Smooth muscle cell (in vitro differentiated cells): ENCODE results near the gene COPS9. TPM values are rescaled to one million over a fixed set of nuclear protein-coding genes. Genes with fewer than 3 reads are reported as not detected.

Source experiments
- DNase-seq: peaks from one replicate; lab custom pipeline; 2025; ENCODE audit not compliant: unreplicated experiment; lab: John Stamatoyannopoulos, UW
- H2AFZ ChIP-seq: fragments of 200-600 bp; sonication (generic); 2 replicates; pipeline ENCODE4 v1.6.0; 2016; ENCODE audit warnings: antibody characterized with exemption, low read depth, mild to moderate bottlenecking
- H3F3A ChIP-seq: fragments of 200-600 bp; sonication (generic); 2 replicates; pipeline ENCODE4 v1.6.0; 2017; ENCODE audit warnings: antibody characterized with exemption, low read depth
- H3K27ac ChIP-seq: fragments of 200-600 bp; sonication (generic); 2 replicates; pipeline ENCODE4 v1.5.1; 2016; ENCODE audit warnings: low read depth, mild to moderate bottlenecking
- H3K27me3 ChIP-seq: fragments of 200-600 bp; sonication (generic); 2 replicates; pipeline ENCODE4 v1.6.1; 2016; ENCODE audit warnings: low read depth, mild to moderate bottlenecking
- H3K36me3 ChIP-seq: fragments of 200-600 bp; sonication (generic); 2 replicates; pipeline ENCODE4 v1.5.1; 2016; ENCODE audit warnings: low read depth
- H3K4me1 ChIP-seq: fragments of 200-600 bp; sonication (generic); 2 replicates; pipeline ENCODE4 v1.5.1; 2016; ENCODE audit warnings: low read depth
- H3K4me2 ChIP-seq: fragments of 200-600 bp; sonication (generic); 2 replicates; pipeline ENCODE4 v1.6.0; 2016; ENCODE audit warnings: mild to moderate bottlenecking
- H3K4me3 ChIP-seq: fragments of 200-600 bp; sonication (generic); 2 replicates; pipeline ENCODE4 v1.5.1; 2016; ENCODE audit warnings: mild to moderate bottlenecking
- H3K79me2 ChIP-seq: fragments of 200-600 bp; sonication (generic); 2 replicates; pipeline ENCODE4 v1.6.0; 2016; ENCODE audit warnings: low read depth, mild to moderate bottlenecking
- H3K9ac ChIP-seq: fragments of 200-600 bp; sonication (generic); 2 replicates; pipeline ENCODE4 v1.6.0; 2016; ENCODE audit warnings: low read depth
- H3K9me3 ChIP-seq: fragments of 200-600 bp; sonication (generic); replicated peaks from 2 replicates; pipeline ENCODE4 v1.5.1; 2016; ENCODE audit warnings: low read depth
- H4K20me1 ChIP-seq: fragments of 200-600 bp; sonication (generic); 2 replicates; pipeline ENCODE4 v1.6.0; 2016; ENCODE audit warnings: low read depth
- WGBS: methylation state at CpG from one replicate; pipeline ENCODE4 v1.1.7; 2016; ENCODE audit warnings: low lambda C conversion rate; 5-methylcytosine and 5-hydroxymethylcytosine counted together
- polyA plus RNA-seq: library from polyadenylated mRNA; unstranded; fragments of >200 nt; fragmentation: Nextera tagmentation; extraction: Ambion mirVana; gene quantifications from 2 replicates; pipeline ENCODE4 v1.2.1, GENCODE V29; 2016
- total RNA-seq: library from RNA; depleted of rRNA; stranded (reverse); fragments of >200 nt; gene quantifications from 2 replicates; pipeline ENCODE4 v1.2.3, GENCODE V29; 2014
- TF ChIP-seq, protein P1 (sequence below): fragments of 200-600 bp; sonication (generic); IDR thresholded peaks from 2 replicates; pipeline ENCODE4 v1.5.1; 2017; ENCODE audit warnings: borderline replicate concordance, mild to moderate bottlenecking, antibody characterized with exemption; ENCODE audit not compliant: insufficient read depth, poor library complexity, severe bottlenecking

Gene COPS9
- total RNA-seq (157 and 173 TPM in 2 replicates), polyA plus RNA-seq (296 and 310 TPM in 2 replicates)

DNA sequence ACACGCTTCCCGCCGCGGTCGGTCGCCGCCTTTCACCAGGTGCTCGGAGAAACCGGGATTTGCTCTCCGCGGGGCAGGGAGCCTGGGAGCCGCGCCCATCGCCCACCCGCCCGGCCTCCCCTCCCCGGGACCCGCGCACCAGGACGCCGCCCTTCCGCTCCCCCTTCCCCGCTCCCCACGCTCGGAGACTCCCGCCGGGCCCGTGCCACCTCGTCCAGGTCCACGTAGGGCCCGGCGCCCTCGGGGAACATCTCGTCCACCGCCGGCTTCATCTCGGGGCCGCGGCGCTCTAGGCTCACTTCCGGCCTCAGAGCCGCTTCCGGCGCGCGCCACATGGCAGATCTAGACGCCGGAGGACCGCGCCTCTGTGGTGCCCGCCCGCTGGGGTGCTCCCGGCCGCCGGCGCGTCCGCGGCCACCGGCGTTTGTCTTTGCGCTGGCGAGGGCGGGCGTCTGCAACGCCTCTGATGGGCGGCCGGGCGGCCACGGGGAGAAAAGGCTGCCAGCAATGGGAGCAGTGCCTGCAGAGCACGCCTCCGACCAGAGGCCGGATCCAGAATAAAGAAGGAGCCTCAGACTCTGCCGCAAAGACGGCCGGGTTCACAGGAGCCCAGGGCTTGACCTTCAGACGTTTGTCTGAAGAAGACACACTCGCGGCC is at the start of gene COPS9:
TSS of gene COPS9 (minus strand) at position 293 of the 658 bp plus-strand sequence. CDS start at position 272, 21 bp downstream.
- Histone ChIP-seq H3K9ac (peak within 1 kb of the TSS; percentile 81), H3K9me3 (no peaks in the 10 kb centered on the region), H3F3A (no peaks in the 10 kb centered on the region), H3K4me1 (peaks cover 13% of the 10 kb centered on the region), H3K36me3 (peaks cover 3% of the 10 kb centered on the region), H3K27ac (no peak within 1 kb of the TSS), H4K20me1 (peaks cover 13% of the 10 kb centered on the region), H2AFZ (peak within 1 kb of the TSS; percentile 100), H3K4me2 (peak within 1 kb of the TSS; percentile 92), H3K27me3 (no peaks in the 10 kb centered on the region), H3K79me2 (peaks cover 18% of the 10 kb centered on the region), H3K4me3 (peak within 1 kb of the TSS; percentile 93)
- TF ChIP-seq, protein P1, sequence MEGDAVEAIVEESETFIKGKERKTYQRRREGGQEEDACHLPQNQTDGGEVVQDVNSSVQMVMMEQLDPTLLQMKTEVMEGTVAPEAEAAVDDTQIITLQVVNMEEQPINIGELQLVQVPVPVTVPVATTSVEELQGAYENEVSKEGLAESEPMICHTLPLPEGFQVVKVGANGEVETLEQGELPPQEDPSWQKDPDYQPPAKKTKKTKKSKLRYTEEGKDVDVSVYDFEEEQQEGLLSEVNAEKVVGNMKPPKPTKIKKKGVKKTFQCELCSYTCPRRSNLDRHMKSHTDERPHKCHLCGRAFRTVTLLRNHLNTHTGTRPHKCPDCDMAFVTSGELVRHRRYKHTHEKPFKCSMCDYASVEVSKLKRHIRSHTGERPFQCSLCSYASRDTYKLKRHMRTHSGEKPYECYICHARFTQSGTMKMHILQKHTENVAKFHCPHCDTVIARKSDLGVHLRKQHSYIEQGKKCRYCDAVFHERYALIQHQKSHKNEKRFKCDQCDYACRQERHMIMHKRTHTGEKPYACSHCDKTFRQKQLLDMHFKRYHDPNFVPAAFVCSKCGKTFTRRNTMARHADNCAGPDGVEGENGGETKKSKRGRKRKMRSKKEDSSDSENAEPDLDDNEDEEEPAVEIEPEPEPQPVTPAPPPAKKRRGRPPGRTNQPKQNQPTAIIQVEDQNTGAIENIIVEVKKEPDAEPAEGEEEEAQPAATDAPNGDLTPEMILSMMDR = no peak
- peak; percentile 70 for DNase-seq
- WGBS = 3% methylated on average over 44 of the region's 79 CpGs

DNA sequence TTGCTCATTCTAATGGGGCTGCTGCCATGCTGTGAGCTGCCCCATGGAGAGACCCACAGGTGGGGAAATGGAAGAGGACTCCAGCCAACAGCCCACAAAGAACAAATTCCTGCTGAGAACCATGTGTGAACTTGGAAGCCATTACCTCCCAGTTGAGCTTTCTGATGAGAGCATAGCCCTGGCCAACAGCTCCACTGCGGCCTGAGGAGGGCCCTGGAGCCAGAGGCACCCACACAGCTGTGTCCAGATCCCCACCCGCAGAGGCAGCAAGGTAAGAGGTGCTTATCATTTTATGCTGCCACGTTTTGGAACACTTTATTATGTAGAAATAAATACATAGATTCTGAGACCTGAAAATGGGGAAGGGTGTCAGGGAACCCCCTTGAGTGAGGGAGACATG is 48.6 kb upstream of the COPS9 start:
- no peaks in the 10 kb centered on the region for H3K9me3 ChIP-seq
- no peak overlapping the region for H3K9ac ChIP-seq
- H3F3A ChIP-seq = no peaks in the 10 kb centered on the region
- no peak overlapping the region for H3K4me3 ChIP-seq
- H2AFZ ChIP-seq = no peak overlapping the region
- no peaks in the 10 kb centered on the region for H4K20me1 ChIP-seq
- peaks cover 25% of the 10 kb centered on the region for H3K27me3 ChIP-seq
- no peak overlapping the region for H3K27ac ChIP-seq
- no peak for DNase-seq
- no peak overlapping the region for H3K4me2 ChIP-seq
- TF ChIP-seq, protein P1 = no peak
- H3K79me2 ChIP-seq = no peaks in the 10 kb centered on the region
- 61% methylated on average over 3 of the region's 3 CpGs for WGBS
- H3K4me1 ChIP-seq = no peaks in the 10 kb centered on the region
- H3K36me3 ChIP-seq = no peaks in the 10 kb centered on the region

DNA sequence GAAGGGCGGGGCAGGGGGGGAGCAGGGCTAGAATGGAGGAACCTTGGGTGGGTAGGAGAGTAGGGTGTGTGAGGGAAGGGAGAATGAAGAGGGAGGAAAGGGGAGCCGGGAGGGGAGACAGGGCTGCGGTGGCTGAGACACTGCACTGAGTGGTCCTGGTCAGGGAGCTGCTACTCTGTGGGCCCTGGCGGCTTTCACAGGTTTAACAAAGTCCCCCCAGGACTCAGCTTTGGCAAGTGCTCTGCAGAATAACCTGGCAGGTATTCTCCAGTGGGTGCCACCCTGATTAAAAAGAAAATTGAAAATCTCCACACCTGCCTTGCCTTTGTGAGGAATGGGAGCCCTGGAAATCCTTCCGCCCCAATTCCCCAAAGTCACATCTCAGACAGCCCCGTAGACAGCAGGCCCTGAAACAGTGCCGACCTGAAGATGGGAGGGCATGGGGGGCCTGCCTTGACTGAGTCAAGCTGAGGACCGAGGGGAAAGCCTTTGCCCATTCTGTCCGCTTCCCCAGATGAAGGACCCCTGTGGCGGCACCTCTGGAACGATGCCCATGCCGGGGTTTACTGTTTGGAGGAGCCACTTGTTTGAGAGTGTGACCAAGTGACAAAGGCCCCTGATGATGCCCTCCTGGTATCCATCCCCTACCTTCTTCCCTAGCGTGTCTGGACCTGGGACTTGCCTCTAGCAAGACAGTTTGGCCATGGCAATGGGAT is 47.9 kb upstream of the COPS9 start:
- Histone ChIP-seq H3K36me3 (no peaks in the 10 kb centered on the region), H3K79me2 (no peaks in the 10 kb centered on the region), H3K9ac (no peak overlapping the region), H3K4me1 (no peaks in the 10 kb centered on the region), H4K20me1 (no peaks in the 10 kb centered on the region), H3K27me3 (peaks cover 25% of the 10 kb centered on the region), H3F3A (no peaks in the 10 kb centered on the region), H3K27ac (no peak overlapping the region), H3K4me2 (no peak overlapping the region), H2AFZ (no peak overlapping the region), H3K9me3 (no peaks in the 10 kb centered on the region), H3K4me3 (no peak overlapping the region)
- DNase-seq = no peak
- TF ChIP-seq, protein P1 = no peak
- 79% methylated on average over 13 of the region's 13 CpGs for WGBS
